Fibroblast of upper back skin (primary cell): ENCODE data around the gene AOX1.
"Not testable (repeated sequence)": the region's sequence is repeated elsewhere in the genome, so short reads cannot be mapped to it uniquely, and the experiment has no call there.

ENCODE experiments used
- DNase-seq: peaks from one replicate; pipeline ENCODE4 v3.0.0-alpha.2; 2013

AOX1 gene

DNA sequence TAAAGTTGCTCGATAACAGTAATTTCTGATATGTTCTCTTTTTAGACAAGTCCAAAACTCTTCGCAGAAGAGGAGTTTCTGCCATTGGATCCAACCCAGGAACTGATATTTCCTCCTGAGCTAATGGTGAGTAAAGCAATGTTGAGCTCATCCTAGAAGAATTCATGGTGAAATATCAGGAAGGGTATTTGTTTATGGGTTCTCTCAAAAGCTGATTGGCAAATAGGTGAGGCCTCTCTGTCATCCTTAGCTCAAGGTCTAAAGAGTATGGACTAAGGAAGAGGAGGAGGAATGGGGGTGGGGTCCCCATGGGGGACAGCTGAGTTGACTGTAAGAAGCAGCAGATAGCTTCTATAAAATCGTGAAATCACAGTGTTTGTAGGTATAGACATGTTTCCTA, 18.2 kb downstream of the AOX1 start:
- peak; percentile 79 for DNase-seq

DNA sequence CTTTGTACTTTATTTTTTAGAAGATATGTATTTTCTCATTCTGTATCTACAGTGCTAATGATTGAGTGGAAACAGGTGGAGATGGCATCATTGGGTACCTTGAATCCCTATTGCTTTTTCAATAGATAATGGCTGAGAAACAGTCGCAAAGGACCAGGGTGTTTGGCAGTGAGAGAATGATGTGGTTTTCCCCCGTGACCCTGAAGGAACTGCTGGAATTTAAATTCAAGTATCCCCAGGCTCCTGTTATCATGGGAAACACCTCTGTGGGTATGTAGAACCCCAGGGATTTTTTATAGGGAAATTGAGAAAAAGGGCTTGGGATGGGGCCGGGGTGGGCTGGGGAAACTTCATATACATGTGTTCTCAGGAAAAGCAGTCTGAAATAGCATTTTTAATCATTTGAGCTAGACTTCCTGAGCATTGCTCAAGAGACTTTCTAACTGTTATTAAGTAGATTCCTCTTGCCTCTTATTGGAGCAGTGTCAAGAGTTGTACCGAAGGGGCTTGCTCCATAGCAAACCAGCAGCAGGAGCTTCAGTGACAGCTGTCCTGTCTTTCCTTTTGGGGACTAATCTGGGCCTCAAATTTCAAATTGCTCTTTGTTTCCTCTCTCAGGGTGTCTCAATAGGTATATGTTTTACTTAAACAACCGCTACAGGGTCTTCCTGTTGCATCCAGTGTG, 18.9 kb downstream of the AOX1 start:
- DNase-seq, result no peak

GRCh38 chr2:200608341-200609027, 22.7 kb downstream of the AOX1 start:
- DNase-seq, result no peak

DNA sequence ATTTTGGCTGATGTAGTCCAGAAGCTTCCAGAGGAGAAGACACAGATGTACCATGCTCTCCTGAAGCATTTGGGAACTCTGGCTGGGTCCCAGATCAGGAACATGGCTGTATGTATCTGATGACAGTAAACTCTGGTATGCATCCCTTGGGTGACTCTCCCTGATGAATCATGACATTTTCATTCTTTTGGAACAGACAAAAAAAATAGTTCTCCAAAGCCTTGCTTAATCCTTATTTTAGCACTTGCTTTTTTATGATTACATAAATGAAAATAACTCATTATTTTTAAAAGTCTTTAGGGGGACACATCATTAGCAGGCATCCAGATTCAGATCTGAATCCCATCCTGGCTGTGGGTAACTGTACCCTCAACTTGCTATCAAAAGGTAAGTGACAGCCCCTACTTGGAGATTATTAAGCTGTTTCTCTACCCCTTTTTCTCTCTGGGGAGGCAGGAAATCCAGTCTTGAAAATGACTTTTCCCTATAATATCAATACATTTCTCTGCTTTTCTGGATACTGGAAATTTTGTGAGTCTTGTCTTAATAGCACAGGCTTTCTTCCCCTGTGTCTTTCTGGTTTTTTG, 23.3 kb downstream of the AOX1 start:
- DNase-seq, result peak; percentile 94

DNA sequence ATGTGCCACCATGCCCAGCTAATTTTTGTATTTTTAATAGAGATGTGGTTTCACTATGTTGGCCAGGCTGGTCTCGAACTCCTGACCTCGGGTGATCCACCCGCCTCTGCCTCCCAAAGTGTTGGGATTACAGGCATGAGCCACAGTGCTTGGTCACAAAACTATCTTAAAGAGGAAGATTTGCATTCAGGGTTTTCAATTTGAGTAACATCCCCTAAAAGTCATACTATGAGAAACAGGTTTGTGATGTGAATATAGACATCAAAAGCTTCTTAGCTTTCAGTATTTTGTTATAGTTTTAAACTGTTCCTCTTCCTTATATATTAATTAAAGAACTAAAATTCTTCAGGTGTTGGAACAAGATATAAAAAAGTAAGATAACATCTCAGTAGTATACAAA, 24.4 kb downstream of the AOX1 start:
- not testable (repeated sequence) for DNase-seq

DNA sequence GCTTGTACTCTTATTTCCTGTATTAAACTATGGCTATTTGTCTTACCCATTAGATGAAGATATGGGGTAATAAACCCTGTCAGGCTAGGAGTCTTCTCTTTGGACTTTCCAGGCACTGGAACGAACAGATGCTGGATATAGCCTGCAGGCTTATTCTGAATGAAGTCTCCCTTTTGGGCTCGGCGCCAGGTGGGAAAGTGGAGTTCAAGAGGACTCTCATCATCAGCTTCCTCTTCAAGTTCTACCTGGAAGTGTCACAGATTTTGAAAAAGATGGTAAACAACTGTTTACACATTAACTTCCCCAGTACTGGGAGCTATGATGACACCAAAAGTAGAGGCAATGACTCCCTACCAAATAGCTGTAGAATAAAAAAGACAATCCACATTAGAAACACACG, 27.9 kb downstream of the AOX1 start:
- no peak for DNase-seq

DNA sequence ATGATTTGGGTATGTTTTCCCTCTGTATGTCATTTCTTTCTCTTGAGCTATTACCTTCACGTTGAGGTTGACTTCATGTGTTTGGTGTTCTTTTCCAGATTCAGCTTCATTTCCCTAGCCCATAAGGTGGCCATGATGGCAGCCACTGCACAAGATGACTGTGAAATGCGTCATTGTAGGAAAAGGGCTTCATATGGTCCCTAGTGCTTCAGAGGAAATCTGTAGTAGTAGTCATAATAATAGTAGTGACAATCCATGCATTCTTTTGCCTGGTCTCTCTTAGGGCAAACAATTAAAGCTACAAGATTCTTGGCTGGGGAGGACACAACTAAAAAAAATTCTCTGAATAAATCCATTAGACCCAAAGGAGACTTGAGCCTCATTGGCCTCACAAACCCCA, 28.4 kb downstream of the AOX1 start:
- peak; percentile 17 for DNase-seq

DNA sequence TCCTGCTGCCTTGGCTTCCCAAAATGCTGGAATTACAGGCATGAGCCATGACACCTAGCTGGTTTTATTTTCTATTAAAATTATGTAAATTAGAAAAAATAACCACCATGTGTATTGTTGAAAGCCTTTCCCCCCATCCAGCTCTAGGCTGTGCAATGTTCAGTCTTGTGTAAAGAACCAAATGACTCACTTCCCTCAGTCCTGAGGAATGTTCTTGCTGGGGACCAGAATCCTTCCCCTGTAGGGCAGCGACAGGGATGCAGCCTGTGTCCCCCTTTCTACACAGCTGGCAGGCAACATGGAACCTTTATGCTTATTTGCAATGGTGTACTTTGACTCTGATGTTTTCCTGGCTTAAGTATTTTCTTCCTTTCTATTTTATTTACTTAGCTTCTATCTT, 29.4 kb downstream of the AOX1 start:
- DNase-seq, result peak; percentile 77

GRCh38 chr2:200616193-200616592, 30.4 kb downstream of the AOX1 start:
- DNase-seq, result no peak

GRCh38 chr2:200616656-200617055, 30.8 kb downstream of the AOX1 start:
- peak; percentile 18 for DNase-seq

GRCh38 chr2:200617156-200618053, 31.6 kb downstream of the AOX1 start:
- peak; percentile 74 for DNase-seq

DNA sequence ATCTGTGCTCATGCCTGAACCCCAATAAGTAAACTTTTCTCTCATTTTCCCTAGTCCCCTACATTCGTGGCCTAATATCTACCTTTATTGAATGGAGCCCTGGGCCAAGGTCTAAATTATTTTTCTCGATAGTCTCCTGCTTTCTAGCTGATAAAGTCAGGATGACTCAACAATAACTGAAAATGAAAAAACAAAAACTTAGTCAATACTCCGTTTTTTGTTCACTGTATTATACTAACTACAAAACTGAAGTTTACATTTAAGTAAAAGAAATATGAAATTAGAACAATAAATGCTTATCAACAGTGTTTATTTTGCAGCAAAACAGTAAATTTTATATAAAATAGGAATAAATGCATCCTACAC, 32.2 kb downstream of the AOX1 start:
- no peak for DNase-seq

DNA sequence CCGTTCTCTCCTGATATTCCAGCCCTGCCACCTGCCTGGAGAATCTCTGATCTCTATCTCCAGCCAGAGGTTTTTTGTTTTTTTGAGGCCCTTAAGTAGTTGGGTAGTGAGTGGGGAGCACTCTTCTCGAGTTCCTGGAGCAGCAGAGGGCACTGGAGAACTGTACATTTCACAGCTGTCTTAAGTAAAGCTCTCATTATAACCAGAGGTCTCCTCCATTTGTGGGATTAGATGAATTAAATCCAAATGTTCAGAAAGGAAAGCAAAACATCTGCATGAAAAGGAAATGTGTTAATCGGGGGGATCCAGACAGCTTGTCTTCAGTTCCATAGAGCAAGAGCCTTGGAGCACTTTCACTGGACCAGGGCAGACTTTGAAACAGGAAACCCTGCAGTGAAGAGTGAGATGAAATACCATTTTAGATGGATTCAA, 32.8 kb downstream of the AOX1 start:
- peak; percentile 88 for DNase-seq

GRCh38 chr2:200619279-200619678, 33.5 kb downstream of the AOX1 start:
- DNase-seq, result peak; percentile 41

- no peak for DNase-seq
These were observed 35.0 kb downstream of the AOX1 start for GRCh38 chr2:200620606-200621390.

DNA sequence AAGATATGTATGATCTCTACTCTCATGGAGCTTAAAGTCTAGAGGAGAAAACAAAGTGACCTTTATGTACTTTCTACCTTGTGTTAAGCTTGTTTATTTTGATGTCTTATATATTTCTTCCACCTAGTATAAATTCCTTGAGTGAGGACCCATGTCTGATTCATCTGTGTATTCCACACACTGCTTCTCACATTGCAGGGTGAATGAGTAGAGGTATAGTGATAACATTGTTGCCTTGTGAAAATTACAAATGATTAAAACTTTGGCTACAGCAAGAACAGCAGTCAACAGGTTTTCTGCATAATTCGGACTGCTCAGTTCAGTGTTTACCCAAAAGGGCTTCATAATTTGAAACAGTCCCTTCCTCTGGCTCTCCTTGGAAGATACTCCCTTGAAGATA, 36.3 kb downstream of the AOX1 start:
- DNase-seq, result no peak

GRCh38 chr2:200624026-200624425, 38.2 kb downstream of the AOX1 start:
- DNase-seq, result no peak

DNA sequence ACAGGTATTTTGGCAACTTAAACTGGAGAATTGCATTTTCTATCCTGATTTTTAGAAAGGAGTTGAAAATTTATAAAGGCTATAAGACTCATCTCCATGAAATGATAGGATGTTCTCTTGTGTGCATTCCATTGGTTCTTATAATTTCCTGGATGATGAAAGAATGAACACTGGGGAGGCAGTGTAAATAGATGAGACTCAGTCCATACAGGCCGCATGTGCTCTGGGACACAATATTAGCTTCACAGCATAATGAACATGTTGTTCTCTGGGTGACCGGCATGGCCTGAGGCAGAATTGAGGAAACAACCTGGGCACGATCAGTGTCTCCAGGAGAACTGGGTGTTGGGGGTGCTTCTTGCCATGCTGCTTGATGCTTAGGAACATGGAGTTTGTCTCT, 38.8 kb downstream of the AOX1 start:
- DNase-seq, result peak; percentile 85

DNA sequence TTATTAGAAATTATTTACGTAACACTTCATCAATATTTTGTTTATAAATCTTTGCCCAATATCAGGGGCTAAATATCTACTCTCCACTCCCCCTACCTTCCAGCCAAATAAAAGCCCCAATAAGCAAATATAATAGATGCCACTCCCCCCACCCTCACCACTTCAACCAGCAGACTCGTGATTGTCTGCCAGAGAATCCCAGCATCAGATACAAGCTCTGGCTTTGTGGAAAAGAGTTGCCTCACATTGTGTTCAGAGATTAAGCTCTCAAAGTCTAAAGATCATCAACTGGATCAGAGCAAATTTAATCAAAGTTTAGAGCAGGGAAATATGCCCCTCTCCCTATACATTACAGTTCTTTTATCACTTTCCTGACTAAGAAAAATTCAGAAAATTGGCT, 39.5 kb downstream of the AOX1 start:
- peak; percentile 18 for DNase-seq

GRCh38 chr2:200625958-200626363, 40.1 kb downstream of the AOX1 start:
- DNase-seq, result peak; percentile 28

DNA sequence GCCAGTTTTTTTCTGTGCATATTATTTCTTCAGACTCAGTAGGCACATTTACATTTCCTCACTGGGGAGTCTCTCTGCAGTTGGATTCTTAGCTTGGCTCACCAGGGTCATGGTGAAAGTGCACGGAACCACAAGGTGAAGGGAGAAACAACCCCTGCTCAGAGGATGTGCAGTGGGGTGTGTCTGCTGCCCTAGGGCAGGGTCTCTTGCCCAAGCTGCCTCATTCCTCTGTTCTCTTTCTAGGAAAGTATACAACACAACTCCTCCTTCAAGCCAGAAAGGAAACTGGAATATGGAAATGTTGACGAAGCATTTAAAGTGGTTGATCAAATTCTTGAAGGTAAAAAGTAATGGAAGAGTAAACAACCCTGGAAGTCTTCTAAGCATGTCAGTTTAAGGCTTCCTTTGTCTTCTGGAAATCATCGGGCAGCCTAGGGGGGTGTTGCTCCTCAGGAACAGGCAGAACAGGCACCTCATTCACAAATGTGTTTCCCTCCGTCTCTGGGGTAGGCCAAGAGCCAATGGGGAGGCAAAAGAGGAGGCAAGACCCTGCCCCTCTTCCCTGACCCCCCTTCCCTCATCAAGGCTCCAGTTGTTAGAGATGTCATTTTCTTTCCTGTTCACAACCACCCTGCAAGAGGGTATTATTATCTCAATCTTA, 41.4 kb downstream of the AOX1 start:
- DNase-seq, result no peak

- DNase-seq, result peak; percentile 21
These were observed 42.6 kb downstream of the AOX1 start for GRCh38 chr2:200628461-200628860.
